H1 (cell line): ENCODE measurements around the gene SLC6A20.

Experiments used
- ATF3 ChIP-seq: IDR thresholded peaks from 2 replicates; pipeline ENCODE4 v1.6.1; 2011; ENCODE audit warnings: low read depth, mild to moderate bottlenecking, low read length; ENCODE audit not compliant: insufficient read depth
- CHD7 ChIP-seq: fragments of 300-600 bp; sonication (generic); IDR thresholded peaks from 2 replicates; pipeline ENCODE4 v1.7.1; 2012; ENCODE audit warnings: low read length, moderate library complexity, mild to moderate bottlenecking, inconsistent platforms; ENCODE audit not compliant: insufficient replicate concordance
- CTCF ChIP-seq, 3 experiments: IDR thresholded peaks; 1 replicate in 2 of 3; 2 replicates in 1 of 3; pipeline versions ENCODE4 v1.5.1 to v1.6.1; 2011; ENCODE audit warnings: low read length in 3 of 3, mild to moderate bottlenecking in 3 of 3, inconsistent platforms in 2 of 3, low read depth in 1 of 3, moderate library complexity in 1 of 3; ENCODE audit not compliant: insufficient read depth in 1 of 3; ENCODE audit errors: control extremely low read depth in 1 of 3
- MAX ChIP-seq: IDR thresholded peaks from 2 replicates; pipeline ENCODE4 v1.6.1; 2012; ENCODE audit warnings: inconsistent platforms
- SIN3A ChIP-seq, 2 experiments: IDR thresholded peaks in 1 of 2; conservative IDR thresholded peaks in 1 of 2; 2 replicates each; pipeline ENCODE4 v1.6.1; 2011 to 2012; ENCODE audit warnings: low read length in 2 of 2, improper control_type of control experiment in 1 of 2, low read depth in 1 of 2, mild to moderate bottlenecking in 1 of 2
- SP1 ChIP-seq: IDR thresholded peaks from 2 replicates; pipeline ENCODE4 v1.6.1; 2011; ENCODE audit warnings: low read depth, low read length

- TF ChIP-seq MAX: no peak
- TF ChIP-seq SIN3A (conservative IDR thresholded peaks at IDR 0.05 in 1 of 2, IDR thresholded peaks at IDR 0.05 in 1 of 2; ENCODE audit: low read depth in 1 of 2, low read length in 2 of 2): no peak
- TF ChIP-seq CHD7: no peak
- TF ChIP-seq ATF3: no peak
- TF ChIP-seq CTCF (IDR thresholded peaks at IDR 0.05; ENCODE audit: control extremely low read depth in 1 of 3, insufficient read depth in 1 of 3, low read depth in 1 of 3, low read length in 3 of 3): no peak
- TF ChIP-seq SP1: no peak
Measured at GRCh38 chr3:45817831-45818522, 21.6 kb upstream of the SLC6A20 start.
